IMR-90 (cell line): Measurements from ENCODE around the gene PLA2G2D. TPM values are rescaled to one million over a fixed set of nuclear protein-coding genes. Genes with fewer than 3 reads are reported as not detected.

Experiments
- ATAC-seq: fragments of 200-7000 bp; cut with Tn5 transposase; 2 replicates; pipeline ENCODE4 v1.9.1; 2020; ENCODE audit warnings: low read depth, mild to moderate bottlenecking, moderate library complexity
- BruUV-seq: library from RNA; stranded (reverse); fragments of 400-500 nt; replicated peaks from 2 replicates; lab custom pipeline; 2021; lab: Mats Ljungman, UMichigan
- CTCF ChIA-PET: fragments of 300-600 bp; formaldehyde crosslinking; extraction: SDS; loops from one replicate; lab custom pipeline; 2021; ENCODE audit warnings: antibody characterized with exemption; lab: Yijun Ruan, JAX
- POLR2A ChIA-PET: fragments of 300-600 bp; sonication (Branson Sonifier 250); formaldehyde crosslinking; loops from one replicate; lab custom pipeline; 2022; ENCODE audit warnings: antibody characterized with exemption; ENCODE audit not compliant: unreplicated experiment; lab: Charles Lee
- DNase-seq: peaks from one replicate; pipeline ENCODE4 v3.0.0; 2013
- H2AFZ ChIP-seq: replicated peaks from 2 replicates; pipeline ENCODE3; 2013; ENCODE audit warnings: low read length, mild to moderate bottlenecking; ENCODE audit not compliant: poor library complexity
- H2AK5ac ChIP-seq: 2 replicates; pipeline ENCODE4 v1.6.1; 2013; ENCODE audit warnings: low read depth, low read length, inconsistent platforms
- H2AK9ac ChIP-seq: replicated peaks from 2 replicates; pipeline ENCODE3; 2013; ENCODE audit warnings: mild to moderate bottlenecking, low read depth, low read length, moderate library complexity; ENCODE audit not compliant: poor library complexity
- H2BK120ac ChIP-seq: 2 replicates; pipeline ENCODE4 v1.6.1; 2013; ENCODE audit warnings: low read depth, low read length, inconsistent platforms
- H2BK15ac ChIP-seq: 3 replicates; pipeline ENCODE4 v1.6.1; 2013; ENCODE audit warnings: low read depth, low read length, inconsistent platforms
- H2BK20ac ChIP-seq: 2 replicates; pipeline ENCODE4 v1.6.1; 2013; ENCODE audit warnings: low read depth, mild to moderate bottlenecking, inconsistent platforms, low read length, moderate library complexity
- H2BK5ac ChIP-seq: 2 replicates; pipeline ENCODE4 v1.6.1; 2013; ENCODE audit warnings: mild to moderate bottlenecking, low read depth, low read length, inconsistent platforms; ENCODE audit not compliant: poor library complexity, severe bottlenecking
- H3K14ac ChIP-seq: replicated peaks from 2 replicates; pipeline ENCODE4 v1.6.1; 2013; ENCODE audit warnings: low read depth, low read length, inconsistent platforms
- H3K18ac ChIP-seq: 2 replicates; pipeline ENCODE4 v1.6.1; 2013; ENCODE audit warnings: low read depth, low read length, control low read depth
- H3K23ac ChIP-seq: 2 replicates; pipeline ENCODE4 v1.6.1; 2013; ENCODE audit warnings: low read depth, low read length, inconsistent platforms
- H3K27ac ChIP-seq: 2 replicates; pipeline ENCODE4 v1.5.1; 2013; ENCODE audit warnings: mild to moderate bottlenecking, control low read depth, low read length; ENCODE audit not compliant: insufficient read depth
- H3K27me3 ChIP-seq: 2 replicates; pipeline ENCODE4 v1.6.1; 2013; ENCODE audit warnings: low read length; ENCODE audit not compliant: control insufficient read depth, insufficient read depth
- H3K36me3 ChIP-seq: 2 replicates; pipeline ENCODE4 v1.6.1; 2013; ENCODE audit warnings: low read length, mixed read lengths; ENCODE audit not compliant: control insufficient read depth, insufficient read depth
- H3K4ac ChIP-seq: 2 replicates; pipeline ENCODE4 v1.6.1; 2013; ENCODE audit warnings: low read depth, low read length, inconsistent platforms
- H3K4me1 ChIP-seq: 2 replicates; pipeline ENCODE4 v1.6.1; 2013; ENCODE audit warnings: low read length, mixed read lengths; ENCODE audit not compliant: control insufficient read depth, insufficient read depth
- H3K4me2 ChIP-seq: 2 replicates; pipeline ENCODE4 v1.6.1; 2013; ENCODE audit warnings: low read depth, mild to moderate bottlenecking, control low read depth, low read length, moderate library complexity
- H3K4me3 ChIP-seq: 2 replicates; pipeline ENCODE4 v1.5.1; 2013; ENCODE audit warnings: low read depth, mild to moderate bottlenecking, control low read depth, low read length, moderate library complexity; ENCODE audit not compliant: insufficient read depth
- H3K56ac ChIP-seq: 2 replicates; pipeline ENCODE4 v1.6.1; 2013; ENCODE audit warnings: low read length, inconsistent platforms; ENCODE audit not compliant: insufficient read depth; ENCODE audit errors: extremely low read depth
- H3K79me1 ChIP-seq, 2 experiments: 2 replicates each; pipeline ENCODE4 v1.6.1; 2013; ENCODE audit warnings: low read length in 2 of 2, inconsistent platforms in 1 of 2, low read depth in 1 of 2
- H3K9ac ChIP-seq: 2 replicates; pipeline ENCODE4 v1.6.1; 2013; ENCODE audit warnings: low read depth, low read length, control low read depth
- H3K9me1 ChIP-seq: 2 replicates; pipeline ENCODE4 v1.6.1; 2013; ENCODE audit warnings: low read length, inconsistent platforms; ENCODE audit not compliant: insufficient read depth
- H3K9me3 ChIP-seq: 2 replicates; pipeline ENCODE4 v1.6.1; 2013; ENCODE audit warnings: low read length; ENCODE audit not compliant: control insufficient read depth, insufficient read depth
- H4K20me1 ChIP-seq: 2 replicates; pipeline ENCODE4 v1.6.1; 2013; ENCODE audit warnings: low read length, inconsistent platforms; ENCODE audit not compliant: insufficient read depth
- H4K5ac ChIP-seq: 2 replicates; pipeline ENCODE4 v1.6.1; 2013; ENCODE audit warnings: mild to moderate bottlenecking, low read depth, low read length, control low read depth
- H4K8ac ChIP-seq, 2 experiments: 2 replicates each; pipeline ENCODE4 v1.6.1; 2013; ENCODE audit warnings: low read depth in 2 of 2, low read length in 2 of 2, control low read depth in 1 of 2, inconsistent platforms in 1 of 2
- H4K91ac ChIP-seq: 2 replicates; pipeline ENCODE4 v1.6.1; 2013; ENCODE audit warnings: low read depth, low read length, inconsistent platforms; ENCODE audit not compliant: insufficient read depth
- USF2 ChIP-seq: fragments of 150-350 bp; IDR thresholded peaks from 2 replicates; pipeline ENCODE4 v1.6.1; 2017; ENCODE audit warnings: mild to moderate bottlenecking, antibody characterized with exemption, low read length, low read depth
- WGBS, 2 experiments: methylation state at CpG; one replicate each; pipeline versions ENCODE4 v1.1.5 to v1.1.7; 2013; ENCODE audit warnings: missing lambda C conversion rate in 2 of 2; ENCODE audit not compliant: insufficient read length in 1 of 2; ENCODE audit errors: extremely low coverage in 2 of 2; 5-methylcytosine and 5-hydroxymethylcytosine counted together
- dilution Hi-C: fragments of 300-500 bp; cut with HindIII; formaldehyde crosslinking; loops from one replicate; pipeline ENCODE4 v1.14.3; 2018; ENCODE audit warnings: low sequenced_read_pairs; ENCODE audit not compliant: unreplicated experiment
- in situ Hi-C: fragments of 300-500 bp; cut with MboI; formaldehyde crosslinking; loops from 3 replicates; pipeline ENCODE4 v1.14.3; 2019; ENCODE audit warnings: low sequenced_read_pairs, inconsistent platforms, mixed read lengths
- intact Hi-C: fragments of 100-400 bp; cut with micrococcal nuclease; formaldehyde crosslinking; loops from 2 replicates; pipeline ENCODE4 v1.10.0; 2022
- polyA plus RNA-seq, 3 experiments: library from polyadenylated mRNA; depleted of rRNA; stranded (reverse); fragments of >200 nt; gene quantifications; 2 replicates each; pipeline ENCODE4 v1.2.3, GENCODE V29; 2012; ENCODE audit warnings: low replicate concordance in 1 of 3
- total RNA-seq: library from RNA; depleted of rRNA; stranded (reverse); fragments of >200 nt; gene quantifications from 2 replicates; pipeline ENCODE4 v1.2.3, GENCODE V29; 2012

The PLA2G2D gene
- total and polyA plus RNA-seq, 2 of the 4 experiments (the other 2 are of a cell fraction): not detected

GRCh38 chr1:20078171-20078651, 41.1 kb downstream of the PLA2G2D start:
- peaks cover 30% of the 10 kb centered on the region for H3K27me3 ChIP-seq
- ChIA-PET CTCF (no interaction called here), POLR2A (no interaction called here)
- H2BK20ac ChIP-seq: no peak overlapping the region
- DNase-seq (no peak), ATAC-seq (no peak)
- no peak overlapping the region for H2AFZ ChIP-seq
- no peak overlapping the region for H3K56ac ChIP-seq
- WGBS, 2 experiments: no CpG with 5 or more reads among the region's 8 CpGs
- no peak overlapping the region for H3K4me2 ChIP-seq
- H3K9me3 ChIP-seq: no peaks in the 10 kb centered on the region; the same call in 1 of the 2 replicates
- no peak overlapping the region for H2BK15ac ChIP-seq
- no peak overlapping the region for H3K23ac ChIP-seq
- in situ Hi-C loops (no loop called here), dilution Hi-C loops (no loop called here), intact Hi-C loops (no loop called here)
- H4K91ac ChIP-seq: no peak overlapping the region
- no peak overlapping the region for H4K5ac ChIP-seq
- H4K20me1 ChIP-seq: no peaks in the 10 kb centered on the region
- H2AK9ac ChIP-seq: no peak overlapping the region
- no peaks in the 10 kb centered on the region for H3K79me1 ChIP-seq
- H3K4ac ChIP-seq: no peak overlapping the region
- H3K9ac ChIP-seq: no peak overlapping the region
- no peak overlapping the region for H2BK5ac ChIP-seq
- no peak overlapping the region for H3K18ac ChIP-seq
- no peaks in the 10 kb centered on the region for H3K36me3 ChIP-seq
- no peaks in the 10 kb centered on the region for H3K4me1 ChIP-seq
- no peak overlapping the region for H2BK120ac ChIP-seq
- H3K4me3 ChIP-seq: no peak overlapping the region
- H2AK5ac ChIP-seq: no peak overlapping the region
- BruUV-seq: no TSS peak
- no peak overlapping the region for H4K8ac ChIP-seq
- no peaks in the 10 kb centered on the region for H3K9me1 ChIP-seq
- no peak overlapping the region for H3K27ac ChIP-seq
- no peak for TF ChIP-seq USF2
- H3K14ac ChIP-seq: no peak overlapping the region
